NCI-H187 (cell line): ENCODE results near the gene NTSR2.
"Not testable (repeated sequence)": the region's sequence is repeated elsewhere in the genome, so short reads cannot be mapped to it uniquely, and the experiment has no call there.

Experiments used
- DNase-seq, 2 experiments: peaks; one replicate each; lab custom pipeline; 2025; lab: John Stamatoyannopoulos, UW

NTSR2 gene

GRCh38 chr2:11679486-11680181, 9.6 kb upstream of the NTSR2 start:
- no peak for DNase-seq

GRCh38 chr2:11679016-11679415, 9.0 kb upstream of the NTSR2 start:
- no peak for DNase-seq

- DNase-seq = peak in 1 of 2 experiments; percentile 32
Observed at GRCh38 chr2:11678306-11678960, 8.4 kb upstream of the NTSR2 start.

DNA sequence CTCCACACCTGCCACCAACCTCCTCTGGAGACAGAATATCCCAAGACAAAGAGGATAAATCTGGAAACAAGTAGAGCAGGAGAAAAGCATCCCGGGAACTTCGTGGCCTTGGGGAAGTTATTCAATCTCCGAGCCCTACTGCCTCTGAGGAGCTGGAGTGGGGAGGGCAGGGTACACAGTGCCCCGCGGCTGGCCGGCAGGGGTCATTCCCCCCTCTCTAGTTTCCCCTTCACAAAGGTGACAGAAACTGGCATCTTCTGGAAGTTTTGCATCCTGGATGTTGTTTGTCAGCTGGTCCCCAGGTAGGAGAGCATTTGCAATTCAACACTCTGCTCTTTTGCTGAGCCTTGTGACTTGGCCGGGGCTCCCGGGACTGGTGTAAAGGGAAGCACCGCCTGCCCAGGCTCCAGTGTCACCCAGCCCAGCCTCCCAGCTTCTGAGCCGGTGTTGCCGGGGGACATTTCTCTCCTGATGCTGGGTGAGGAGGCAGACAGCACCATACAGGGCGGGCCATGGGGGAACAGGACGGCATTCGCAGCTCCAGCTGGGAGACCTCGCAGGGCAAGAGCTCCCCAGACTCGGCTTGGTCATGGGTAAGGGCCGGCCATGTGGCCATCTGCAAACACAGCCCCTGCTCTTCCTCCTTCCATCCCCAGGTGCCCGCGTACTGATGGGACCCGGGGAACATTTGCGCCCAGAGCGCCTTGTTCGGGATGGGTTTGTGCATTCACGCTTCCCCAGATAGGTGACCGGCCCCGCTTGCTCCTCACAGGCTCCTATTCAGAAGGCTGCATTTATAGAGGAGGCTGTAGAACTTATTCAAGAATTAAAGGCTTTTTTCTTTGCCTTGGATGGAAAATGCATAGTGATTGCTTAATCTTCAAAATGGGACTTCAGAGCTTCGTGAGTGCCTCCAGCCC, 7.4 kb upstream of the NTSR2 start:
- no peak for DNase-seq

DNA sequence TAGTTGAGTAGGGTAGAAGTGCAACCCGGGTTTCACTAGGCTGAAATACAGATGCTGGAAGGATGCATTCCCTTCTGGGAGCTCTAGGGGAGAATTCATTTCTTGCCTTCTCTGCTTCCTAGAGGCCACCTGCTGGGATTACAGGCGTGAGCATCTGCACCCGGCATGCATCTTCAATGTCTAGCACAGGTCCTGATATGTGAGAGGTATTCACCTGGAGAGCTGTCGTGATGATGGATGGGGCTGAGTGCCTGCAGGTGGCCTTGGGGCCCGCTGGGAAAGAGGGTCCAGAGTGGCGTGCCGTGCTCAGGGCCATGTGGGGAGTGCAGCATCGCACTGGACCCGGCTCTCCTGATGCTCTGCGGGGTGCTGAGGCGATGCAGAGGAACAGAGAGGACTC, 6.6 kb upstream of the NTSR2 start:
- peak; percentile 47 to 83 for DNase-seq

GRCh38 chr2:11675423-11676112, 5.6 kb upstream of the NTSR2 start:
- no peak for DNase-seq

GRCh38 chr2:11674983-11675382, 5.0 kb upstream of the NTSR2 start:
- DNase-seq = no peak

- no peak for DNase-seq
Observed at GRCh38 chr2:11672407-11672806, 2.4 kb upstream of the NTSR2 start.

GRCh38 chr2:11667866-11668637, 1.9 kb downstream of the NTSR2 start:
- no peak for DNase-seq

- no peak for DNase-seq
Observed at GRCh38 chr2:11667194-11667593, 2.8 kb downstream of the NTSR2 start.

GRCh38 chr2:11665510-11666362, 4.3 kb downstream of the NTSR2 start:
- no peak for DNase-seq

DNA sequence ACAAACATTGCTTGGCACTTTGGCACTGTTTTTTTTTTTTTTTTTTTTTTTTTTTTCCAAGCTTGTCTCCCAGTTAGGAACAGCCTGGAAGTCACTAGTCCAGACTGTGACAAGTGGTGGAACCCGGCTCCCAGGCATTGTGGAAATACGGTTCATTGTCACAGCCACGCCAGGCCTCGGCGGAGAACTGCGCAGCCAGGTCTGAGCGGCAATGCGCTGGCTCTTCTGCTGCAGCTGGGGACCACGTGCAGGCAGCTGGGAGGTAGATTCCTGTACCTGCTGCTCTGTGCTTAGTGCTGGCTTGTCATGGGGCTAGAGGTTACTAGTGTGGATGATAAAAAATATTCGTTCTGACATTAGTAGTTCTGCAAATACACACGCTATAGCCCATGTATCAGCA, 5.0 kb downstream of the NTSR2 start:
- DNase-seq = no peak

GRCh38 chr2:11663427-11663826, 6.6 kb downstream of the NTSR2 start:
- DNase-seq = no peak

- DNase-seq = no peak
Observed at GRCh38 chr2:11662882-11663281, 7.1 kb downstream of the NTSR2 start.

- no peak for DNase-seq
Observed at GRCh38 chr2:11661891-11662435, 8.0 kb downstream of the NTSR2 start.

DNA sequence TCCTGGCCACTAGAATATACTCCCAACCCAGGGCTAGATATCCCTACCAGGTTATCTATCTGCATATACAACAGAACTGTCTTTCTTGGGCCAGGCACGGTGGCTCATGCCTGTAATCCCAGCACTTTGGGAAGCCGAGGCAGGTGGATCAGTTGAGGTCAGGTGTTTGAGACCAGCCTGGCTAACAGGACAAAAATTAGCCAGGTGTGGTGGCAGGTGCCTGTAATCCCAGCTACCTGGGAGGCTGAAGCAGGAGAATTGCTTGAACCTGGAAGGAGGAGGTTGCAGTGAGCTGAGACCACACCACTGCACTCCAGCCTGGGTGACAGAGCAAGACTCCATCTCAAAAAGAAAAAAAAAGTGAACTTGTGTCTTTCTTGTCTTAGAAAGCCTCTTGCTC, 9.6 kb downstream of the NTSR2 start:
- DNase-seq = not testable (repeated sequence)

- no peak for DNase-seq
Observed at GRCh38 chr2:11659851-11660250, 10.1 kb downstream of the NTSR2 start.

DNA sequence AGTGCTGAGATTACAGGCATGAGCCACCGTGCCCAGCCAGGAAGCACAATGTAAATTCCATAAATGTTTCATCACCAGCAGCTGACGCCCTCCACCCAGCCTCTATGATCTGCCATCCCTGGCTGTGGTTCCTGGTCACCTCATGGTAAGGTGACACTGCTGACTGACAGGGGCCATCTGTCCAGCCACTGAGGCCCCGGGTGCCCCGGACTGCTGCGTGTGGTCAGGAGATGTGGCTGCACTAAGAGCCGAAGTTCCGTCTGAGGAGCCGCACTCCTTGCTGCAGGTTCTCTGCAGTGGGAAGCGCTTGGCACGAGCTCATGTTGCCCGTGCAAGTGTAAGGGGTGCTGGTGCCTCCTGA, 10.9 kb downstream of the NTSR2 start:
- DNase-seq = no peak

- DNase-seq = no peak
Observed at GRCh38 chr2:11658208-11659114, 11.5 kb downstream of the NTSR2 start.
